Astrocyte (in vitro differentiated cells and primary cell): Measurements from ENCODE around the gene PARD3B.

Source experiments
- EZH2 ChIP-seq: IDR thresholded peaks from 2 replicates; pipeline ENCODE4 v1.6.1; 2012; ENCODE audit warnings: mild to moderate bottlenecking, low read length, inconsistent platforms; ENCODE audit not compliant: insufficient read depth
- TF ChIP-seq, protein P1 (sequence below): IDR thresholded peaks from 2 replicates; pipeline ENCODE4 v1.5.1; 2011; ENCODE audit warnings: low read depth, mild to moderate bottlenecking, inconsistent platforms, low read length, moderate library complexity; ENCODE audit not compliant: insufficient read depth

DNA sequence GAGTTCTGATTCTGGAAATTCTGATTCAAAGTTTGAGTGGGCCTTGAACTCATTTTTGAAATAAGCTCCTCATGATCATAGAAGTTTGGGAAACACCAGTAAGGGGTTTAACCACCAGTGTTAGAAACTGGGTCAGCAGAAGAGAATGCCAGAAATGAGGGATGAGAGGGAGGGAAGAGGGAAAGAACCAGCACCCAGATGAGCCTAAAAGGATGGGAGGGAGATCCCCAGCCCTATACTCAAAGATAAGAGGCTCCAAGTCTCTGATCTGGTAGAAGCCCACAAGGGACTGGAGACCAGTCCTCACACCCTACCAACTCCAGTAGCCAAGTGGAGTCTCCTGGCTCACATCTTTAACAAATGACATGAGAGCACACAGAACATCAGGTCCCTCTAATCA is 832.0 kb downstream of the PARD3B start:
- TF ChIP-seq, protein P1, sequence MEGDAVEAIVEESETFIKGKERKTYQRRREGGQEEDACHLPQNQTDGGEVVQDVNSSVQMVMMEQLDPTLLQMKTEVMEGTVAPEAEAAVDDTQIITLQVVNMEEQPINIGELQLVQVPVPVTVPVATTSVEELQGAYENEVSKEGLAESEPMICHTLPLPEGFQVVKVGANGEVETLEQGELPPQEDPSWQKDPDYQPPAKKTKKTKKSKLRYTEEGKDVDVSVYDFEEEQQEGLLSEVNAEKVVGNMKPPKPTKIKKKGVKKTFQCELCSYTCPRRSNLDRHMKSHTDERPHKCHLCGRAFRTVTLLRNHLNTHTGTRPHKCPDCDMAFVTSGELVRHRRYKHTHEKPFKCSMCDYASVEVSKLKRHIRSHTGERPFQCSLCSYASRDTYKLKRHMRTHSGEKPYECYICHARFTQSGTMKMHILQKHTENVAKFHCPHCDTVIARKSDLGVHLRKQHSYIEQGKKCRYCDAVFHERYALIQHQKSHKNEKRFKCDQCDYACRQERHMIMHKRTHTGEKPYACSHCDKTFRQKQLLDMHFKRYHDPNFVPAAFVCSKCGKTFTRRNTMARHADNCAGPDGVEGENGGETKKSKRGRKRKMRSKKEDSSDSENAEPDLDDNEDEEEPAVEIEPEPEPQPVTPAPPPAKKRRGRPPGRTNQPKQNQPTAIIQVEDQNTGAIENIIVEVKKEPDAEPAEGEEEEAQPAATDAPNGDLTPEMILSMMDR: no peak
- no peak for TF ChIP-seq EZH2
